CD4-positive, alpha-beta T cell treated with Interleukin-4 for 4 hours (primary cell): ENCODE data around the gene CCDC54.
"Not testable (repeated sequence)": the region's sequence is repeated elsewhere in the genome, so short reads cannot be mapped to it uniquely, and the experiment has no call there.

ENCODE experiments used
- DNase-seq: peaks from one replicate; pipeline ENCODE4 v3.0.0-alpha.2; 2020

CCDC54 gene

DNA sequence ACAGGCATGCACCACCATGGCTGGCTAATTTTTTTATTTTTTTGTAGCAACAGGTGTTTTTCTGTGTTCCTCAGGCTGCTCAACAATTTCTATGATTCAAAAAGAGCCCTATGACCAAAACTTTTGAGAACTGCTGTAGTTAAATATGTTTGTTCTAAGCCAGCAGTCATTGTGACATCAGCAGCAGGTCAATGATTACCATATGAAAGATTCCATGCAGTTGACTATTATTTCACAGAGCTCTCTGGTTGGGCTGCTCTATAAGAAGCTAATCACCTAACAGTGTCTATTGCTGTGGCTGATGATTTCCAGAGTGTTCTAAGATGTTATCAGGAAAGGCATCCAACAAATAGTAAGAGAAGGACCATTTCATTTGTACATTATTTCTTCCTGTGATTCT lies at the start of gene CCDC54:
CCDC54 (plus strand) TSS at position 289 of the 400 bp plus-strand sequence. CDS start 149 bp downstream, outside the sequence.
- DNase-seq = no peak

DNA sequence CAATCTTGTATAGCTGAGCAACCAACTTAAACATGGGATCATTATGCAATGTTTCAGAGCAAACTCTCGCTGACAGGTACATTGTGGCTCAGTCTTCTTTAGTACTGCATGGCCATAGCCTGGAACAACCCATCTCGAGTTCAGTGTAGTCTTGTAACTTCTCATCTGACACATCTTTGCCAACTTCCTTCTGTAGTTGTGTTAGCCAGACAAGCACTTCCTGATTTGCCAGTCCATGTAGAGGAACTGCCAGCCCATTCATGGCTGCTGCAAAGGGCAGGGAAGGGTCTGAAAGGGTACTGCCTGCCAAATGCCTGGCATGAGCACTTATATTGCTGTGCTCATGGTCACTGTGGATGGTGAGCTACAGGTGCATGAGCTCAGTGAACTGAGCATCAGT lies 49.2 kb upstream of the CCDC54 start:
- DNase-seq = no peak

DNA sequence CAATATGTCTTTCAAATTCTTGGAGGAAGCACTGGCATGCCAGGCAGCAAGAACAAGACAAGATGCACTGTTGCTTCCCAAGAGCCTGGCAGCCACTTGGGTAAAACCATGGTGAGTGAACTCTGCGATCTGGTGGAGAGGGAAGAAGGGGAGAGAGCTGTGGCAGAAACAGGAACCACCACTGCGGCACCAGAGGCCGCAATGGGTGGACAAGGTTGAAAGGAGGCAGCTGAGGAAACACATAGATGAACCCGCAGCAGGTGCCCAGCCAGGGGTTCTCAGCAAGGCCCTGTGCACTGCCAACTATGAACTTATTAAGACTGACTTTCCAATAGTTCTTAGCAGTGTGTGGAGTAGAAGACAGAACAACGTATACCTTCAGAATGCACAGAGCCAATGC lies 48.2 kb upstream of the CCDC54 start:
- no peak for DNase-seq

DNA sequence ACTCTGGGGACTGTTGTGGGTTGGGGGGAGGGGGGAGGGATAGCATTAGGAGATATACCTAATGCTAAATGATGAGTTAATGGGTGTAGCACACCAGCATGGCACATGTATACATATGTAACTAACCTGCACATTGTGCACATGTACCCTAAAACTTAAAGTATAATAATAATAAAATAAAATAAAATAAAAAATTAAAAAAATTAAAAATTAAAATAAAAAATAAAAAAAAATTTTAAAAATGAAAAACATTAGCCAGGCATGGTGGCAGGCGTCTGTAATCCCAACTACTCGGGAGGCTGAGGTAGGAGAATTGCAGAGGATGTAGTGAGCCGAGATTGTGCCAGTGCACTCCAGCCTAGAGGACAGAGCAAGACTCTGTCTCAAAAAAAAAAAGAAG lies 37.5 kb upstream of the CCDC54 start:
- DNase-seq = not testable (repeated sequence)

DNA sequence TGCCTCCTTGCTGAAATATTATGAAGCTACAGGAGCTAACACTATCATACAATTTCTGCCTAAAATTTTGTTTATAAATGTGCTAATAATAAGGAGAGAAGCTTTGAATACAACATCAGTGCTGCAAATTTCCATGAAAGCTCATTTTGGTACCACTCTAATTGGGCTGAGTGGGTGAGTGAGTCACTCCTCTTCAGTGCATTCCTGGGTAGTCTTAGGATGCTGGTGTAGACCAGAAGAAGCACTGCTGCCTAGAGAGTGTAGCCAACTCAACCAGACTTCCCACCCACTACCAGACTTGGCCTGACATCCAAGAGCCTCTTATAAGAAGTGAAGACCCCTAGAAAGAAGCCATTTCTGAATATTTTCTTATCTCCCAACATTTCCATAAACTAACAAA lies 32.5 kb upstream of the CCDC54 start:
- no peak for DNase-seq

DNA sequence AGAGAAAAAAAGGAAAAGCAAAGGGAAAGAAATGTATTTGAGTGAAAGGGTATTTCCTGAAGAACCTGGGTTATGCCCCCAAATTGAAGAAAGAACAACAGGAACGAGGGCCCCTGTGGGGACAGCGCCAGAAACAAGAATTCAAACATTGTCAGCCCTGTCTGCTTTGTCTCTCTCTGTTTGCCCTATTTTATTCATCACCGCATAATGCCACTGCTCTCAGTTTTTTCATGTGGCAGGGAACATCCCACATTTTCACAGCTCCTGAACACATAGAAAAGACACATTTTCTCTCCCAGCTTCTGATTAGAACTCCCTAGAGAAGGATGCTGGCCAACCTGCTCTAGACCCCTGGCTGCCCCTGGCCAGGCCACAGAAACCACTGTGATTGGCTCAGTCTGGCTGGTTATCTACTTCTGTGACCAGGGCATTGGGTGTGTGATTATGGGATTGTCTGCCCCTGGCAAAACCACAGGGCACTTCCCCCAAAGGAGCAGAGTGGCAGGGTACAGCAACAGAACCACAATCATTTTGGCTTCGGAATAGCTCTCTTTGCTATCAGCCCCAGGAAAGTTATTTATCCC lies 31.3 kb upstream of the CCDC54 start:
- no peak for DNase-seq

DNA sequence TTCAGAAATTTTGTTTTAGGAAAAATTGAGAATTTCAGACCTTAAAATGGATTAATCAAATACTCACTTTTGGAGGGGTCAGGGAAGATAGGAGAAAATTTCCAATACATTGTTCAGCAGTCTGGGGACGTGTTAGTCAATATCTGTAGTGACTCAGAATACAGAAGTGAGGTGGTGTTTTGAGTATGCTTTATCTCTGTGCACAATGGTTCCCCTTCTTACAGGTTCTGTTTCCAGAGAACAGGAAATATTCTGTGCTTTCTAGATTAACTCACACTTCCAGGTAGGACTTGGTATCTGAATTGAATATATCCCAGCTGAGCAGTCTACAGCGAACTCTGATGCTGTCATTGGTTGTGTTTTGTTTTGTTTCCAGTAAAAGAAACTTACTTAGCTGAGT lies 30.7 kb upstream of the CCDC54 start:
- no peak for DNase-seq

DNA sequence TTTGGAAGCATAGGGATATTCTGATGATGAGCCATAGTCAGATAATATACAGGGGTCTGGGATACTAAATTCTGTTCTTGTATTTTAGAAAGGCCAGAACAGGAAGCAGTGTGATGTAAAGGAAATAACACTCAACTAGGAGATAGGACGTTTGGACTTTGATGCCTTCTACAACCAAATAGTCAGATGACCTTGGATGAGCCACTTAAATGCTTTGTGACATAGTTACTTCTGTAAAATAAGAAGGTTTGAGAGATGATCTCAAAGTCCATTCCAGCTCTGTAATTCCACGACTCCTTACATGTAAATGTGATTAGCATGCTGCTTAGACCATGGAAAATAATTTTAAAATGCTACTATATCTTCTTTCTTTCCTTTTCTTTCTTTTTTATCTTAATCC lies 29.5 kb upstream of the CCDC54 start:
- no peak for DNase-seq

DNA sequence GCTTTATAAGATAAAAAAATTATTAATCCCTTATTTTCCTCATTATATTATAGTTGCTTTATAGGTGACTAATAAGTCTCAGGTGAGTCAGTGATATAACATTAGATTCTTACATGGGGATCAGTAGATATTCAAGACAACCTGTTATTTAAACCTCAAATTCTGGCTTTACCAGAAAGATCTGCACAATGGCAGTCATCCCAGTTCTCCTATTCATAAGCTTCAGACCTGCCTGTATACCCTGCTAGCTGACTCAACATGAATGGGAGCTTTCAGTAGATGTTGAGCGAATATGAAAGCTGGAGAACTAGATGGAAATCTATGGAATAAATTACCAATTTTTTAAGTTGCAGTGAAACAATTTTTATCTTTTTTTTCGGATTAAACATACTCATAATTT lies 20.5 kb upstream of the CCDC54 start:
- no peak for DNase-seq

DNA sequence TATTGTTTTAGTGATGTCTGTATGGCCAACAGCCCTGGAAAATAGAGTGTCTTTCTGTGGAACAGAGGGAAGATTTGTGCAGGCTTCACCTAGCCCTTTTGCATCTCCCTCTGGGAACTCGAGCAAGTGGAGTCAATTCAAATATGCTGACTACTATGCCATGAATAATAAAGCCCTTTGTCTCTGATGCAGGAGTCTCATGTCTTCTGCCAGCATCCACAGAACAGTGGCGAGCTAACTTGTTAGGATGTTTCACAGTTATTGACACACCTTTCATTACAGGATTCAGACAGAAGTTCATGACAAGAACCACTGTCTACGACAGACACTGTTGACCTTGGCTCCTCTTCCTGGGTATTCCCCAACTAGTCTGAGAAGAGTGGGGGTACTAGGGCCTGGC lies 15.6 kb upstream of the CCDC54 start:
- DNase-seq = no peak

DNA sequence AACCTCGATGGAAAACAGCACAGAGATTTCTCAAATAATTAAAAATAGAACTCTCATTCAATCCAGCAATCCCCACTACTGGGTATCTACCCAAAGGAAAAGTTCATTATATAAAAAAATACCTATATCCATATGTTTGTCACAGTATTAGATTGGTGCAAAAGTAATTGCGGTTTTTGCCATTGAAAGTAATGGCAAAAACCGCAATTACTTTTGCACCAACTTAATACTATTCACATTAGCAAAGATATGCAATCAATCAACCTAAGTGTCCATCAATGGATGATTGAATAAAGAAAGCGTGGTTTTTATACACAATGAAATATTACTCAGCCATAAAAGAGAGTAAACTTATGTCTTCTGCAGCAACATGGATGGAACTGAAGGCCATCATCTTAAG lies 12.2 kb upstream of the CCDC54 start:
- DNase-seq = no peak

DNA sequence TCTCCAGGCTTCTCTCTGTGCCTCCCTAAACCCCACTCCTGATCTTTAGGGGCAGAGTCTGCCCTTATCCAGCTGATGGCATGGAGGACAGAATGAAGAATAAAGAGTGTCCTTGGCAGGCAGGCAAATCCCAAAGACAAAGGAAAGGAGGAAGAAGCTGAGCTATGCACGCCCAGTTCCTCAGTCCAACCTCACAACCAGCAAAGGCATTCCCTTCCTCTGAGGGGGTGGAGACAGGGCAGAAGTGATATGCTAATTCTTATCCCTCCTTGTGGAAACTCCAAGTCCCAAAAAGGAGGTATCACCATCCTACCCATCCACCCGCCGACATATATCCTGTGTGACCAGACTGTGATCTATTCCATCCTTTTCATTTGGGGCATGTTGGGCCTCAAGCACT lies 10.5 kb upstream of the CCDC54 start:
- DNase-seq = no peak

DNA sequence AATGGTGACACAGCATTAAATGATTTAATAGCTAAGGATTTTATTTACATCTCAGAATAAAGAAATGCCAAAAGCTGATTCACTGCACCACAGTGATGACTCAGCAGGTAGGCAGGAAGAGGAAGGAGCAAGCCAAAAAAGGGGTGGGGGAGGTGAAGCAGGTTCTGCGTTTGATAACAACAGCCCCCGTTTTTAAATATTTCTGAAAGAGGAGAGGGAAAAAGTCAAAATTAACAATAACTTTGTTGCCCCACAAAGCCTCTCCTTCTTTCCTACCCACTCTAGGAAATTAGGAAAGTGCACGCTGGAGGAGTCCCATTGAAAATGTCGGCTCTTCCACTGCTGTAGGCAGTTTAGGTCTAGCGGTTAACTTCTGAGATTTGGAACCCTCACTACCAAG lies 9.9 kb upstream of the CCDC54 start:
- DNase-seq = no peak

DNA sequence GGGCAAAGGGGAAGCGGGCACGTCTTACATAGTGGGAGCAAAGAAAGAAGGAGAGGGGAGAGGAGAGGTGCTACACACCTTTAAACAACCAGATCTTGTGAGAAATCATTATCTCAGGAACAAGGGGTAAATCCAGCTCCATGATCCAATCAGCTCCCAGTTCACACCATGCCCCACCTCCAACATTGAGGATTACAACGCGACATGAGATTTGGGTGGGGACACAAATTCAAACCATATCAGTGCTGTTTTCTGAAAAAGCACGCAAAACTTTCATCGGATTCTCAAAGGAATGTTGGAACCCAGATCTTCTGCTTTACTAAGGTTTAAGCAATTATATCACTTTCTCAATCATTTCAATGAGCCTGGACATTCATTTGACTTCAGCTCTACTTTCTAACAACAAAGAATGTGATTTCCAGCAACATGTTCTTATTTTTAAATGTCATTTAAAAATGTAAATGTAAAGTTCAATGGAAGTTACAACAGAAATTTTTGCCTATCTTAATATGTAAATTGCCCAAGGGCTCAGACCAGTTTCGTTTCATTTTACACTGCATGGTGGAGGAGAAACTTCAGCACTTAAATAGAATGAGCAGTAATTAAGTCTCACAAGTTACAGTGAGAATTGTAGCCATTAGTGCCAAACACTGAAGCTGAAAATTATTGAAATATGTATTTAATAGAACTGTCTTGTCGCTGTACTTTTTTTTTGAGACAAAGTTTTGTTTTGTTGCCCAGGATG lies 8.4 kb upstream of the CCDC54 start:
- DNase-seq = no peak

DNA sequence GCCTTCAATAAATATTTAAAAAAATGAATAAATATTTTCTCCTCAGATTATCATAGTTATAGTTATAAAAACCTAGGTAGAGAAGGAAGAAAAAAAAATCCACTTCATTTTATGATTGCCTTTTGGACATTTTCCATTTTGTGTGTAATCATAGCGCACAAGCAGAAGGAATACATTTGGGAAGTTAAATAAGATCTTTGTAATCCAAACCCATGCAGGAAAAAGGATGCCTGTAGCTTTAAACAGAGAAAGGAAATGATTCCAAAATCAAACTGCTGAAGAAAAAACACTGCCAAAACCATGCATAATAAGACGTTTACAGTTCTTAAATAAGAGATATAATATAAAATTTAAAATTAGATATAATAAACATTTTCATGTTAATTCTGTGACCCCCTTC lies 7.4 kb upstream of the CCDC54 start:
- no peak for DNase-seq

DNA sequence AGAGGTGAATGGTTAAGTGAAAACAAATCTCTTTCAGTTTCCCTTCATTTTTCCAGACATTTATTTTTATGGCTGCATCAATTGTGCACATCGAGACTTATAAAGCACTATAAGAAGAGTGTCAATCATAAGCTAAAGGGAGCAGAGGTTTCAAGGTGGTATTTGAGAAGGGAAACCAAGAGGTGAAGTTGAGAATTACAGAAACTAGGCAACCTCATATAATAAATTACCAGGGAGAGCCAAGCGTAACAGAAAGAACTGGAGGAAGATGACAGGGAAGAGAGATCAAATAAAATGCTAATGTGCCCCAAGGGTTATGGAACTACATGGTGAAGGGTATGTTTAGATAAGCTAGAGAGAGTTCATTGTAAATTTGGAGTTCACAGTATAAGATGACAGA lies 6.3 kb upstream of the CCDC54 start:
- no peak for DNase-seq

DNA sequence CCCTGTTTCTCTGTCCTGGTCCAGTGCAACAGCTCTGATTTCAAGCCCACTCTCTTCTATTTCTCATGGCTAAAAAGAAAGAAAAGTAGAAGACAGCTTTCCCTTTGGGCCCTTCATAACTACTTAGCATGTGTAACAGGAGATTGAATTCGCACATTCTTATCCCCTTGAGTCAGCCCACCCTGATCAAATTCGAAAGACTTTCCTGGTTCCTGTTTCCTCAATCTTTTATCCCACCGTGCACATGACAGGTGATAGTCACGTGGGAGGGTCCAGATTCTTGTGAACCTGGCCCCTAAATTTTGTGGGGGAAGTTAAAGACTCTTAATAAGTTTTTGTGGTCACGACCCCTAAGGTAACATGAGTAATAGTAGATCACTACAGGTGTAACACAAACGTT lies 4.7 kb upstream of the CCDC54 start:
- DNase-seq = no peak

DNA sequence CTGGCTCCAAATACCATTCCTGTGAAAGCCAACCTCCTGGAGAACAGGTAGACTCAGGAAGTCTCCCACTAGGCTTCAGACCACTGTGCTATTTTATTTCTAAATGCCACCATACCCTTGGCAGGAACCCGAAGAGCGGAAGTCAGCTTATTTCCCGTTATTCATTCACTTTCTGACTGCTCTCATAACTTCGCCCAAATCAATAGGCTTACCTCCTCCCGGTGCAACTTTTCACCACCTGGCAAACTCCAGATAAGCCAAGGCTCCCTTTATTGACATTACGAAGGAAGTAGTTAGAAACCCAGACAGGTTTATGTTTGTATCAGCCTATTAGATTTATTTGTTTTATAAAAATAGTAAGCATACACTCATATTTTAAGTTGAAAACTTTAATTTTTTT lies 3.3 kb upstream of the CCDC54 start:
- DNase-seq = no peak

DNA sequence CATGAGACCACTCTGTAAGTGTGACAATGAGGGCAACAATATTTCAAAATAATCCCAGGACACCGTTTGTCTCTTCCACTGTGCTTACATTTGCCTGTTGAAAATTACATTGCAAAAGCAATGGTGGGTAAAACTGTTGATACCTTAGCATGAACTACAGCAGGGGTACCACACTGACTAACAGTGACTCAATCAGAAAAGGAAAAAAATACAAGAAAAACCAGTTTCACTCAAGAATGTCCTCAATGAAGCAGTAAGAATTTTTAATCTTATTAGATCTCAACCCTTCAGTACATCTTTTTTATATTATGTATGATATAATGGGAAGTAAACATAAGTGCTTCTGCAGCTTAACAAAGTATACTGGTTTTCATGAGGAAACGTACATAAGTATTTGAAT lies 1.6 kb upstream of the CCDC54 start:
- DNase-seq = no peak

DNA sequence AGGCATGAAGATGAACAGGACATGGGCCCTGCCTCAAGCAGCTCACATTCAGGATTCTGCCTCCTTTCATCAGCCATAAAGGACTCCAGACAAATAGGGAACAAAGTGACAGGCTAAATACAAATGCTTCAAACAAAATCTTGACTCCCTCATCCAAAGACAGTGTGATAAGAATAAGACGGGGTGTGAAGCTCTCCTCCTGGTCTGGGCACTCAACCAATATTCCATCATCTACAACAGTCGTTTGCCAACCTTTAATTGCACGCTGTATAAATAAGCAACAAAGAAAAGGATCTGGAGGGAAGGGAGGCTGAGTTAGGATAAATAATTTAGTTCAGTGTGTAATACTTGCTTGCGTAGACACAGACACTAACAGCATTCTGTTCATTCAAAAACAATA lies 5.4 kb downstream of the CCDC54 start:
- DNase-seq = no peak

DNA sequence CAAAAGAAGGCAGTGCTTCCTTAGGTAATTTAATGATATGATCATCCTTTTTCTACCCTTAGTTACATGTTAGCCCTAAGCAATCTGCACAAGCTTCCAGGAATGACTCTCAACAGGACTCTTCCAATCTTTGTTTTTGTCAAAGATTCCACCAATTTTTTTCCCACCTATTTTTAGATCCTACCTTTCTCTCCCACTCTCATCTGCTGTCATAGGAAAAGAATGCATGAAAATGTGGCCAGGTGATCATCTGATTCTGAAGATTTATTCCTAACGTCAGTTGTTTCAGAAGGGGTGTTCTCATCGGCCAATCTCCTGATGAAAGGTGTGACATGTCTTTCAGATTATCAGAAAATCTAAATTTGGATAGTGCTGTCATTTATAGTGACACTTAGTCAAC lies 7.2 kb downstream of the CCDC54 start:
- DNase-seq = no peak

DNA sequence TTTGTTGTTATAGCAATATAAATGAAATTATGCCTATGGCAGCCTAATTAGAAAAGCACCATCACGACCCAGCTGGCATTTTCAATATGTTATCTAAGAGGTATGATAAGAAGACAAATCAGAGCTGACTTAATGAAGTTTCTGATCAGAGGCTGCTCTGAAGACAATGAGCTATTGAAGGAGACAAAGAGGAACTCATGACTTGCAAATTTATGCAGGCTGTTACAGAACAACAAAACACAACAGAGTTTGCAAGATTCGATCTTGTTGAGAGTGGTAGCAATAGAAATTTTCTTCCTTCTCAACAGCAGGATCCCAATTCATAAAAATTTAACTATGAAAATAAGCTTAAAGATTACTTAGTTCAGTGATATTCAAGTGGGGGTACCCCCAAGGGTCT lies 7.7 kb downstream of the CCDC54 start:
- no peak for DNase-seq

DNA sequence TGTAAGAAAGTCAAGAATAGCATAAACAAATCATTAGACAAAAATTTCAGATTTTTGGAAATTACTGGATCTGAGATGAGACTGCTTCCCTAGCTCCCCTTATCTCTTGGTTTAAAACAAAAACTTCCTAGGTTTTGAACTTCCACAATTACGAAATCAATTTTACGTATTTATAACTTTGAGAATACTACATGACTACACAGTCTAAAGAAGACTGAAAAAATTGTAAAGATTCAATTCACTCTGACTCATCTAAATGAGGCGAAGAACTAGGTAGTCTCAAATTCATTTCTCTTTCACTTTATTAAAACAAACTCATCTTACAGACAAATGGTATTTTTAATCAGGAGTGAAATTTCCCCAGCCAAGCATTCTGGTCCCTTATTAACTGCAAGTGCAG lies 10.3 kb downstream of the CCDC54 start:
- DNase-seq = no peak

DNA sequence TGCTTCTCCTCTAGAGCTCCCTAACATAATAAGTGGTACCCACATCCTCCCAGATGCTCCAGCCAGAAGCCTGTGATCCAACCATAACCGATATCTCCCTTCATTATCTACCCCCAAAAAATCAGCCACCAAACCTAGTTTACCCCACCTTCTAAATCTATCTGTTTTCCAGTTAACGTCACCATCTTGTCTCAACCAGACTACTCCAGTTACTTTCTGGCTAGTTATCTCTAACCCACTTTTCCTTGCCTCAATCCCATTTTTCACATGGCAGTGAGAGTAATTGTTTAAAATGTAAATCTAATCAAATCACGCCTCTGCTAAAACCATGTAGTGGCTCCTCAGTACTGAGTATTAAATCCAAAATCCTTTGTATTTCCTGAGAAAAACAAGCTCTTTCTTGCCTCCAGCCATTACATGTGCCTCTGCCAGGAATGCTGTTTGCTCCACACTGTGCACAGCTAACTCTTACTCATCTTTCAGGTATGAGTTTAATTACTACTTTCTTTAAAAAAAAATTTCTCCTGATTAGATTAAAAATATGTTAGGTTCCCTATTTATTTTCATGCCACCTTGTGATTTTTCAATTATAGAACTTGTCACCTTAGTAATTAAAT lies 15.4 kb downstream of the CCDC54 start:
- DNase-seq = no peak

DNA sequence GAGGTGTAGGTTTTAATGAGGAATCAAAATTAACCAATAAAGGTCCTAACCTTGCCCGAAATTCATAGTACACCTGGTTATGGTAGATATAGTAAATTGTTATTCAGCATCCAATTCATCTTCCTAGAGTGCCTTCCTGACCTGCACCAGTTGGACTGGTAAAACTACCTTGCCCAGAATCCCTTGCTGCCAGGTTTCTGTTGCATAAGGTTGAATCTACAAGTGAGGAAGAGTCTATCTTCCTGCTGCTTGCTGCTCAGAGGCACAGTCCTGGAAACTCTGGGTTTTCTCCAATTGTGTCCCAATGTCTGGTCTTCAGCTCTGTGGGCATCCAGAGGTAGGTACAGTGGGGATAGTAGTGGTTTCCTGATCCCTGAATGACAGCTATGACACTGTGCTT lies 17.3 kb downstream of the CCDC54 start:
- DNase-seq = no peak
